EH (cell line): ENCODE data around the gene TMEM72.

Source experiments
- DNase-seq: peaks from one replicate; pipeline ENCODE4 v3.0.0-alpha.2; 2015; ENCODE audit warnings: low read depth

Gene TMEM72

DNA sequence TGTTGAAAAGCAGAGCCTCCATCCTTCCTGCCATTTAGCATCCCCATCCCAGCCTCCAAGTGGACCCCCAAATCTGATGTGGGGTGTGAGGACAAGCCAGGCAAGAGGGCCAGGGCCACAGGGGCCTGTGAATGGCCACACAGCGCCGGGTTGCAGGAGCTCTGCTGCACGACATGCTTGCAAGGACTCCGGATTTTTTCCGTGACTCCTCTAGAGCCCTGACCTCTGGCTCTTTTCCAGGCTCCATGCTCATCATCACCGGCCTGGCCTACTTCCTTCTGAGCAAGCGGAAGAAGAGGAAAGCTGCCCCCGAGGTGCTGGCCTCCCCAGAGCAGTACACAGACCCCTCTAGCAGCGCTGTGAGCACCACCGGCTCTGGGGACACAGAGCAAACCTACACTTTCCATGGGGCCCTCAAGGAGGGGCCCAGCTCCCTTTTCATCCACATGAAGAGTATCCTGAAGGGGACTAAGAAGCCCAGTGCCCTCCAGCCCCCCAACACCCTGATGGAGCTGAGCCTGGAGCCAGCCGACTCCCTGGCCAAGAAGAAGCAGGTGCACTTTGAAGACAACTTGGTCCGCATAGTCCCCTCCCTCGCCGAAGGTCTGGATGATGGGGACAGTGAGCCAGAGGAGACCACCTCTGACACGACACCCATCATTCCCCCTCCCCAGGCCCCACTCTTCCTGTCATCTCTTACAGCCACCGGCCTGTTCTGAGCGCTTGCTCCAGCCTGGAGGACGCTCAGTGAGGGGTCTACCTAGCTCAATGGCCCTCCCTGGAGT, 23.5 kb downstream of the TMEM72 start:
- no peak for DNase-seq

DNA sequence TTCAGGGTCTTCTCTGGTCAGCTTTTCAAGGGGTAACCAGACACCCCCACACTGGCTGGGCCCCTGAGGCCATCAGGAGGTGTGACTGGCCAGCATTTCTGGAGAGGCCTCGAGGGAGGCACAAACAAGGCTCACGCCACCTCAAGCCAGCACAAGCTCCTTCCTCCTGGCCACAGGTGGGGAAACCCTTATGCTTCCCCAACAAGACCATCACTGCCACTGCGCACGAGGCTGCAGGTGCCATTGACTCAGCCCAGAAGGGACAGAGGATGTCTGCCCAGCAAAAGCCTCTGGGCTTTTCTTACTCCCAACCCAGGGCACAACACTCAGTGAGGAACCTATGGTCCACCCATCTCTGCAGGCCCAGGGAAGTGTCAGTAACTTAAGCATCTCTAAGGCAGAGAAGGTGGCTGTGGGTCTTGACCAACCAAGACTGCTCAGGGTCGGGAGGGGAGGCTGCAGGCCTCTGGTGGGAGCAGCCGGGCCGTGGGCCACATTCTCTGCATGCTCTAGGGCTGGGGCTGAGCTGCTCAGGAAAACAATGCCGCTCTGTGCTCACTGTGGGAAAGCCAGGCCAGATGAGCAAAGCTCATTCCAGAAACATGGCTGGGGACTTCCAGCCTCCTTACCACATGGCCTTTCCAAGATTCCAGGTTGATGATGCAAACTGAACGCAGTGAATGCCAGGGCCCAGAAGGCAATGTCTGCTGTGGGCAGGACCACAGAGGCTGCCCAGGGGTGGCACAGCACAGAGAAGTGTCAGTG, 24.2 kb downstream of the TMEM72 start:
- peak; percentile 94 for DNase-seq

DNA sequence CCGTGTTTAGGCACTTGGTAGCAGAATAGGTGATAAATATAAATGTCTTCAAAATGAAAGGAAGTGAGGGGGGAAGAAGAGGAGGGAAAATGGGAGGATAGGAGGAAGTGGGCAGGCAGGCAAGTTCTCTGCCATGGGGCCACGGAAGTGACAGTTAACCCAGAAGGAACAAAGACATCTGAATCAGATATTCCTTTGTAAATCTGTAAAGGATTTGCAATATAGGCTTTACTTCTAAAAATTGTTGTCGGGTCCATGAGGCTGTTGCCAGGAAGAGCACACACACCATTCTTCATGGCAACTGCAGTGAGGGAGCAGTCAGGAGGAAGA, 24.8 kb downstream of the TMEM72 start:
- no peak for DNase-seq

DNA sequence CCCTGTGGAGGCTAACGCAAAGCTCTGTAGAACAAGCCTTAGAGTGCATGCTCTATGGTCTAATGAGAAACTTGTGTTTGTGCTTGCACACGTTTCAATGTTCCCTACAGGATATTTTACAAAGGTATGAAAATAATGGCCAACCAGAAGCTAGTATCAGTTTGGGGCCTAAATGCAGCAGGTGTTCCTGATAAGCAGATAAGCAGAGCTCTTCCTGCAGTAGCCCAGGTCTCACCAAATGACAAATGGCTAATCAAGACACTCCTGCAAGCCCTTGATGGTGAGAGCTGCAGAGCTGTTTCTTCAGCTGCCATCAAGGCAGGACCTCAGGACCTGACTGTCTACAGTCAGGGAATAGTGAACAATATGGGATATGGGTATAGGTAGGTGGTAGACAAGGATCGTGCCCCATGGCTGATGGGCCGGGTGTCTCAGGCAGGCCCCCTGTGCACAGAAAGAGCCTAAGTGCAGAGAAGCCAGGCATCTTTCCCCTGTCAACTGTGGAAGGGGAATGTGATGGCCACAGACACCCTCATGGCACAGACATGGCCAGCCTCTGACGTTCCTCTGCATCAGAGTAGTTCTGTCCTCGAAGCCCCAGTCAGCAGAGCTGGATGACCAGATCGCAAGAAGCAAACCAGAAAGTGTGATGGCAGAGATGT, 25.3 kb downstream of the TMEM72 start:
- no peak for DNase-seq

DNA sequence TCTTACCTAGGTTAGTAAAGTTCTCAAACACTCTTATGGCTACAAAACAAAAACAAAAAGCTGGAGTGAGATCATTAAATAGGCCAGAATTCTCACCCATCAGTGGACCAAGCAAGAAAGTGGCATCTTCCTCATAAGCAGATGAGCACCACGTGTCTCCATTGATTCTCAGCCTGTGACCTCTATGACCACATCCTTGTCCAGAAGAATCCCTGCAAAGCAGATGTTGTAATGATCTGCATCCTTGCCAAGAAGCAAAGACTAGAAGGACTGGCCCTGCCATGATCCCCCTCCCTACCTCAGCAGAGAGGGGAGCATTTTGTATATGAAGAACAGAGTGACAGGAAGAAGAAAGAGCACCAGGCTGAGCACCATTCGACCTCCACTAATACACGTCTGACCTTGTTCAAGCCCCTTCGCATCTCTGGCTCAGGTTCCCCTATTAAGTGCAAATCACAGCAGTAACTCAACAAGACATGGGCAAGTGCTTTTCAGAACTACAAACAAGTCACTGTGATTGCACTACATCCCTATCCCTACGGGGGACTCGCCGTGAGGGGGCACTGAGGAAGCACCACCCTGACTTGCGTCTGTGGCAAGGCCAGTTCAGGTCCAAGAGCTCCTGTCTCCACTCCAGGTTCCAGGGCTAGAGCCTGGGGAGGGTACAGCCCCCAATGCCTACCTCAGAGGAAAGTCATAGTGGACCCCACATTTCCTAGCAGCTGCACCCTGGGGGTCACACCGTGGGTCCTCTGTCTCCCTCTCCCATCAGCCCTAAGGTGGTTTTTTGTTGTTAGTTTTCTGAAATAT, 26.3 kb downstream of the TMEM72 start:
- DNase-seq = peak; percentile 56

DNA sequence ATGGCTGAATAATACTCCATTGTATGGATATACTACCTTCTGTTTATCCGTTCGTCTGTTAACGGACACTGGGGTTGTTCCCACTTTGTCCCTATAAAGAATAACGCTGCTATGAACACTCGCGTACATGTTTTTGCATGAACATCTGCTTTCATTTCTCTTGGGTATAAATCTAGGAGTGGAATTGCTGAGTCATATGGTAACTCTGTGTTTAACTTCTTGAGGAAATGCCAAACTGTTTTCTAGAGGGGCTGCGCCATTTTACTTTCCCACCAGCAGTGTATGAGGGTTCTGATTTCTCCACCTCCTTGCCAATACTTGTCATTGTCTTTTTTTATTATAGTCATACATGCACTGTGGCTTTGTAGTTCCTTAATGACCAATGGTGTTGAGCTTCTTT, 27.8 kb downstream of the TMEM72 start:
- DNase-seq = peak; percentile 17

DNA sequence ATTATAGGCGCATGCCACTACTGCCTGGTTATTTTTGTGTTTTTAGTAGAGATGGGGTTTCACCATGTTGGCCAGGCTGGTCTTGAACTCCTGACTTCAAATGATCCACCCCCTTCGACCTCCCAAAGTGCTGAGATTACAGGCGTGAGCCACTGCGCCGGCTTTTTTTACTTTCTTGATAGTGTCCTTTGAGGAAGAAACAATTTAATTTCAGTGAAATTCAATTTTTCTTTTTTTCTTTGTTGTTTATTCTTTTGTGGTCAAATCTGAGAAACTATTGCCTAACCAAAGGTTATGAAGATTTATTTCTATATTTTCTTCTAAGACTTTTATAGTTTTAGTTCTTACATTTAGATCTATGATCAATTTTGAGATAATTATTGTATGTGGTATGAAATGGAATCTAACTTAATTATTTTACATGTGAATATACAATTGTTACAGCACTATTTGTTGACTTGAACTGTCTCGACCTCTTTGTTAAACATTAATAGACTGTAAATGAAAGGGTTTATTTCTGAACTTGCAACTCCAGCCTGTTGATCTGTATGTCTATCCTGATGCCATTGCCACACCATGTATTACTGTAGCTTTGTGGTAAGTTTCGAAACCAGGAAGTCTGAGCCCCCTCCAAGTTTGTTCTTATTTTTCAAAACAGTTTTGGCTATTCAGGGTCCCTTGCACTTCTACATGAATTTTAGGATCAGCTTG, 28.7 kb downstream of the TMEM72 start:
- no peak for DNase-seq

DNA sequence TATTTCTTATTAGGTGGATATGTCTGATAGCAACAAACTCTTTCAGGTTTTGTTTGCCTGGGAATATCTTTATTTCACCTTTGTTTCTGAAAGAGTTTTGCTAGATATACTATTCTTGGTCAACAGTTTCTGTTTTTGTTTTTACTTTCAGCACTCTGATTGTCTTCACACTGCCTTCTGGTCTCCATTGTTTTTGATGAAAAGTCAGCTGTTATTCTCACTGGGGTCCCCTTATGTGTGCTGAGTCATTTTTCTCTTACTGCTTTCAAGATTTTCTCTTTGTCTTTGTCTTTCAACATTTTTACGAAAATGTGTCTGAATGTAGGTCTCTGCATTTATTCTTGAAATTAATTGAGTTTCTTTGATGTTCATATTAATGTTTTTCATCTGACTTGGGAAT, 33.2 kb downstream of the TMEM72 start:
- no peak for DNase-seq

DNA sequence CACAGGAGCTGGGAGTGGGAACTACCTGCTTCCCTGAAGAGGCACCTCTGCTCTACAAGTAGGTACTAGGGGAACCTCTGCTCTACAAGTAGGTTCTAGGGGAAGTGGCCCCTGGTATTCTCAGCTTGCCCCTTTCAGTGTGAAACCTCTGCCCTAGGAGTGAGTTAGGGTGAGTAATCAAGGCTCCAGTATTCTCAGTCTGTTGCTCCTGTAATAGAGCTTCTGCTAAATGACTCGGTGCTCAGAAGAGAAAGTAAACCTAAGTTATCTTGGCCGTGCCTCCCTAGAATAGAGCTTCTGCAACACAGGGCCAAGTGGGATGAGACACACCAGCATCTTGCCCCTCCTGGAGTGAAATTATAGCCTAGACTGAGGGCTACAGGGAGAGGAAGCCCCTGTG, 35.1 kb downstream of the TMEM72 start:
- DNase-seq = peak; percentile 40

DNA sequence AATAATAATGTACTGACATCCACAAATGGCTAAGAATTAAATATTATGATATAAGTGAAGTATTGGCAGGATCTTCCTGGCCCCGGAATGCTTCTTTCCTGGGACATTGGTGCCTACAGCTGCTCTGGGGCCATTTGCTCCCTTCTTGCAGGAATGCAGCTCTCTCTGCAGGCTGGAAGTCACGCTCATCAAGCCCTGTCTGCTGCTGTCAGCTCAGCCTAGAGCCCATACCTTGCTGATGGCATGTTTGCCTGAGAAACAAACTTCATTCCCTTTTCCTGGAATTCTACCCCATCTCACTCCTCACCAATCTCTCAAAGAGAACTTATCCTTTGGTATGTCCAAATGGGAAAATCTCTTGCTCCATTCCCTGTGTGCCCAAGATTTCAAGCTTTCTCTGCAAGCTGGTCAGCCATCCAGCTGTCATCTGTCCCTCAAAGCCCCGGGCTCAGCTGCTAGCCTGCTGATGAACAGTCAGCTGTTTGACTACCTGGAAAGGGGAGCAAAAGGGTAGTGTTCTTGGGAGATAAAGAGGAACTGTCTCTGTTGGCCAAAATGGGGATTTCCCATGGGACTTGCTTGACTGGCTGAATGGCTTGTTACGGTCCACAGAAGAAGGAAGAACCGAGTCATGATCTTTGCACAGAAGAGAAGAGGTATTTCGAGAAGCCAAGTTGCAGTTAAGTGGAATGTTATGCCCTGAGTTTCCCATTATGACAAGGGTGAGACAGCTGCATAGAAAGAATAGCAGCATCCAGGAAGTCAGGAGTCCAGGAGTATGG, 36.4 kb downstream of the TMEM72 start:
- no peak for DNase-seq

DNA sequence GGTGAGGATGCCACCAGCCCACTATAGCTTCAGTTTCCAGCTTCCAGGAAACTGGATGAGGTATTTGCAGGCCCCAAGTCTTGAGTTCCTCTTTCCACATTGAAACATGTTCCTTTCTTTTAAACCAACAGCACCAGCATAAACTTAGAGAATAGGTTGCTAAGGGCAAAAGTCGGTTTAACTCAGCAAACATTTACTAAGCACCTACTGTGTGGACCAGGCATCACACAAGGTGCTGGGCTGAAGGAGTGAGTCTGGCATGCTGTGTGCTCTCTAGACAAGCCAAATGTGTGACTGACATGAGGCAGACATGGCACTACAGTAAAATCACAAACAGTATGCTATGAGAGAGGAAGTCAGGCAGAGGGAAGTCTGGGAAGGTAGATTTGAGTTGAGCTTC, 37.5 kb downstream of the TMEM72 start:
- DNase-seq = no peak

DNA sequence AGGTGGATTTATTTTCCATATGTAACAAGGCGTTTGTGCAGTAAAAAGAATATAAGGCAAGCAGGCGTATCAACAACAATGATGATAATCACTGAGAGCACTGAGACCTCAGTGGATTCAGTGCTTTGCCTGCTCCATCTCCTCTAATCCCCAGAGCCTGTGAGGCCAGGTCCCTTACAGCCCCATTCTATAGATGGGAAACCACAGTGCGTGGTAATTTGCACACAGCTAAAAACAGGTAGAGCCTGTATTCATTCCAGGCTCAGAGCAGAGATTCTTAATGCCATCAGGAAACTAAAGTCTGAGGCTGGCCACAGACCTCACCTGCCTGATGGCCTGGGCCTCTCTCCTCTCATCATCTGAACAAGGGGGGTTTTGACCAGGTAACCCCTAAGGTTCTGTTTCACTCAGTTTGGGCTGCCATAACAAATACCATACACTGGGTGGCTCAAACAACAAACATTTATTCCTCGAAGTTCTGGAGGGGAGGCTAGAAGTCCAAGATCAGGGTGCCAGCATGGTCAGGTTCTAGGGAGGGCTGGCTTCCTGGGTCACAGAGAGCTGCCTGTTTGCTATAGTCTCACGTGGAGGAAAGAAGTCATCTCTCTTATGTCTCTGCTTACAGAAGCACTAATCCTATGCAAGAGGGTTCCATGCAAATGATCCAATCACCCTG, 38.1 kb downstream of the TMEM72 start:
- no peak for DNase-seq

DNA sequence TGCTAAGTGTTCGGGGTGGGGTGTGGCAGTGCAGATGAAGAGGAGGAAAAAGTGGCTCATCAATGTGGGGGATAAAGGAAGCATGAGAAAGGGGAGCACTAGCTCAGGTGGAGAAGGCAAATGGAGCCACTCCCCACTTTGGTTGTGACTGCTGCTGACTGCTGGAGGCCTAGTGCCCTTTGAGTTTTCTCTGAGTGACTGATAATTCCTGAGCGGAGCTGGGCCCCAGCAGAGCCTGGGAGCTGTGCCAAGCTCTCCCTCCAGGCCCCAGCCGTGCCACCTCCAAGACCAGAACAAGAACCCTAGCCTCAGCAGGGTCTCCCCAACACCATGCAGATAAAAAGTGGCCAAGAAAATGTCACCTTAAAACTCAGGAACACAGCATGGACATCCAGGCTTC, 38.8 kb downstream of the TMEM72 start:
- DNase-seq = no peak

DNA sequence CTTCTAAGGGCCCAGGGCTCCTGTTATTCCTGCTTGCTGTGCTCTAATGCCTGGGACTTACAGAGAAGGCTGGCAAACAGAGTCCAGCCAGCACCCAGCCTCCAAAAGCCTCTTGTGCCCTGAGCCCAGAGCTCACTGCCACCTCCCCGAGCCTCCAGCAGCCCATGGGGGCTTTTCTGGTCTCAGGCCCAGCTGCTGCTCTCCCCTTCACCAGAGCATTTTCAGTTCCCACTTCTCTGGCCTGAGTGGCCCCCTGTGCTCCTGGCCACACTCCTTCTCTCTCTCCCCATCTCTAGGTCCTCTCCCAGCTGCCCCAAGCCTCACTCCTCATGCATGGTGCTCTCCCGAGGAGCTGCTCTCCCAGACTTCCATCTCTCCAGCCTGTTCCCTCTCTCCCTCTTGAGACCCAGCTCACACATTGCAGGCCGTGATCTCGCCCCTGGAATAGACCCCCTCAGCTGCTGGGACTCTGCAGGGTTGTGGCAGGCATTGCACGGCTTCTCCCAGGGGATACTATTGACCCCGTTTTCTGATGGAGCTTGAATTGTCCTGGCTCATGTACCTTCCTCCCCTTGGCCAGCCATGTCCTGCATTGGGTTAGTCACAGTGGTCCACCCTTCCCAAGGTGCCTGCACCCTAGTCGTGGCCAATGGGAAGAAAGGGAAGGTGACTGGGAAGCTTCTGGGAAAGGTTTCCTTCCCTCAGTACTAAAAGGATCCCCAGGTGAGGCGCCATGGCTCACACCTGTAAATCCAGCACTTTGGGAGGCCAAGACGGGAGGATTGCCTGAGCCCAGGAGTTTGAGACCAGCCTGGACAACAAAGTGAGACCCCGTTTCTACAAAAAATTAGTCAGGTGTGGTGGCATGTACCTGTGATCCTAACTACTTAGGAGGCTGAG, 39.4 kb downstream of the TMEM72 start:
- no peak for DNase-seq

DNA sequence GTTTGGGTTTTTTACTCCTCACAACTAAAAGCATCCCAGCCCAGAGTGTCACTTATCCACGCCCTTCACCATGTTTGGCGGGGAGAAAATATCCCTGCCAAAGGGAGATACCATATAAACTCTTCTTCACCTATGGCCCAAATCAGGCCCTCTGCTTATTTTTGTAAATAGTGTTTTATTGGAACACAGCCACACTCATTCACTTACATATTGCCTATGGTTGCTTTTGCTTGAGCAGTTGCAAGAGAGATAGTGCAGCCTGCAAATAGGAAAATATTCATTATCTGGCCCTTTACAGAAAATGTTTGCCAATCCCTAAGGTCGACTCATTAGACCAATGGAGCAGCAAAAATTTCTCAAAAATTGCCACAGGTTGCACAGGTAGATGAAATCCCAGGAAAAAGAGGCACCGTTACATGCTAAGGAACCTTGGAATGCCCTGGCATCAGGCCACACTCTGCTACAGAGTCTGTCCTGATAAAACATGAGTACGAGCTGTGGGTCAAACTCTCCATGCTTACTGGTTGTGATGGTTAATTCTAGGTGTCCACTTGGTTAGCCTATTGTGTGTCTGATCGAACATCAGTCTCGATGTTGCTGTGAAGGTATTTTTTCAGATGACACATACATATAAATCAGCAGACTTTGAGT, 40.6 kb downstream of the TMEM72 start:
- no peak for DNase-seq

DNA sequence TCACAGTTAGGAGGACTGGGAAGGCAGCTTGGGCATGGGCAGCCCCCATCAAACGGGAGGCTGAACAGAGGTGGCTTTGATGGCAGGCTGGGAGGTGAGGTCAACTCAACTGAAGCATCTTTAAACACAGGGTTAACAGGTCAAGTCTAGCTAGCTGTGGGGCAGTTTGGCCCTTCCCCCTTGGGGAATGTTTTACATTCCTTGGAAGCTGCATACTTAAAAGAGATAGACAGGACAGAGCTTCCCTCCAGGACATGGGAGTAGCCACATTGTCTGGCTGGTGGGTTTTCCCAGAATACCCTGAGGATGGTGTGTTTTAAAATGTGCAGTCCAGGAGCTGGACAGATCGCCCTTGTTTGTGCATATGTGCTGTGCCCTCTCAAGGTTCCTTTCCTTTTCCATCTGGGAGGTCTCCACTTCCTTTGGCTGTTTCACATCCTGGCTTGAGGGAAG, 41.7 kb downstream of the TMEM72 start:
- DNase-seq = peak; percentile 68

DNA sequence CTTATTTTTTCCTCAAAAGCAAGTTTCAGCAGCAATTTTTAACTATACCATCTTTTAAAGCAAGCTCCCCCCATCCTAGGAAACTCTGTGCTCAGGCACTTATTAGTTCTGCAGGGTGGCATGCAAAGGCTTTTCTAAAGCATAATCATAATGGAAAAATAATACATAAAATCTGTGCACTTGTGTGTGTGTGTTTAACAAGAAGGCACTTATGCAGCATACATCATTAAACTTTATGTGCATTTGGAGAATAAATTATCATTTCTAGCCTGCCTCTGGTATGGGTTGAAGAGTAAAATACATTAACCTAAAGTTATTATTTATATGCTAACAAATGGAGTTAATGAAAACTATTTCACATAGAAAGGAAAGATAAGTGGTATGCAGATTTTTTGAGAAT, 42.9 kb downstream of the TMEM72 start:
- no peak for DNase-seq

DNA sequence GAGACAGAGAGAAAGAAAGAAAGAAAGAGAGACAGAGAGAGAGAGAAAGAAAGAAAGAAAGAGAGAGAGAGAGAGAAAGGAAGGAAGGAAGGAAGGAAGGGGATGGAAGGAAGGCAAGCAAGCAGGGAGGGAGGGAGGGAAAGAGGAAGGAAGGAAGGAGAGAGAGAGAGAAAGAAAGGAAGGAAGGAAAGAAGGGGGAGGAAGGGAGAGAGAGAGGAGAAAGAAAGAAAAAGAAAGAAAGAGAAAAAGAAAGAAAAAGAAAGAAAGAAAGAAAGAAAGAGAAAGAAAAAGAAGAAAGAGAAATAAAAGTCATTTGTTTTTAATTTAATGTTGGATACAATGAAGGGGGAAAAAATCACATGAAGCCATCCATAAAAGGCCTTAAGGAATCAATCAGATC, 43.8 kb downstream of the TMEM72 start:
- DNase-seq = no peak
